ENCODE measurements around the gene GPC6. TPM values are rescaled to one million over a fixed set of nuclear protein-coding genes. Genes with fewer than 3 reads are reported as not detected.

The GPC6 gene
- total RNA-seq, 3 donors from 2014 or later (not counting 1 experiment from before 2014, with no cell fraction given): not detected

DNA sequence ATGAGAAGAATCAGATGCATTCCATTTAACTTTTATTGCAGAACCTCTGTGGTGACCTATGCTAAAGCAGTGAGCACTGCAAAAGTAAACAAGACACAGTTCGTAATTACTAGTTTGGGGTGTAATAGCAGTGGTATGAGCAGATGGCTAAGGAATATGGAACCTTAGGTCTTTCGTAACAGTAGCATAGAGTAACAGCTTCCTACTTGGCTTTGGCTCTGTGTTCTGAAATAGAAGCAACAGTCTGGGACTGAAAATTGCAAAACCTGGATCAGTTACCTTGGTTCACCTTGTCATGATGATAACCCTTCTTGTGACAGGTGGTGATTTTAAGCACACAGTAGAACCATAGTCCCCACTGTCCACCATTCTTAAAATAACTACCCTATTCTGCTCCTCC, 303.4 kb downstream of the GPC6 start:
- Mint-ChIP-seq H3K9me3 (peaks cover 0 to 9% of the 10 kb centered on the region in 2 donors), H3K4me1 (no peaks in the 10 kb centered on the region), H3K36me3 (no peaks in the 10 kb centered on the region), H3K4me3 (no peak overlapping the region), H3K27me3 (ENCODE audit: low read depth in 2 of 2) (no peaks in the 10 kb centered on the region), H3K27ac (no peak overlapping the region)
- no peak for DNase-seq
- Histone ChIP-seq H3K4me3 (ENCODE audit: low read length) (no peak overlapping the region), H3K27me3 (ENCODE audit: control insufficient read depth, insufficient read depth, low read length) (no peaks in the 10 kb centered on the region), H3K9me3 (ENCODE audit: control insufficient read depth, insufficient read depth, low read length) (no peaks in the 10 kb centered on the region), H3K27ac (ENCODE audit: low read length) (no peak overlapping the region), H3K4me1 (ENCODE audit: control insufficient read depth, insufficient read depth, low read length) (no peaks in the 10 kb centered on the region), H3K36me3 (ENCODE audit: control insufficient read depth, insufficient read depth, low read length) (no peaks in the 10 kb centered on the region)
- no peak for ATAC-seq
- TF ChIP-seq, protein P1, sequence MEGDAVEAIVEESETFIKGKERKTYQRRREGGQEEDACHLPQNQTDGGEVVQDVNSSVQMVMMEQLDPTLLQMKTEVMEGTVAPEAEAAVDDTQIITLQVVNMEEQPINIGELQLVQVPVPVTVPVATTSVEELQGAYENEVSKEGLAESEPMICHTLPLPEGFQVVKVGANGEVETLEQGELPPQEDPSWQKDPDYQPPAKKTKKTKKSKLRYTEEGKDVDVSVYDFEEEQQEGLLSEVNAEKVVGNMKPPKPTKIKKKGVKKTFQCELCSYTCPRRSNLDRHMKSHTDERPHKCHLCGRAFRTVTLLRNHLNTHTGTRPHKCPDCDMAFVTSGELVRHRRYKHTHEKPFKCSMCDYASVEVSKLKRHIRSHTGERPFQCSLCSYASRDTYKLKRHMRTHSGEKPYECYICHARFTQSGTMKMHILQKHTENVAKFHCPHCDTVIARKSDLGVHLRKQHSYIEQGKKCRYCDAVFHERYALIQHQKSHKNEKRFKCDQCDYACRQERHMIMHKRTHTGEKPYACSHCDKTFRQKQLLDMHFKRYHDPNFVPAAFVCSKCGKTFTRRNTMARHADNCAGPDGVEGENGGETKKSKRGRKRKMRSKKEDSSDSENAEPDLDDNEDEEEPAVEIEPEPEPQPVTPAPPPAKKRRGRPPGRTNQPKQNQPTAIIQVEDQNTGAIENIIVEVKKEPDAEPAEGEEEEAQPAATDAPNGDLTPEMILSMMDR (IDR thresholded peaks at IDR 0.05): no peak
- WGBS (ENCODE audit: insufficient coverage): 85% methylated on average over 2 of the region's 2 CpGs
- intact Hi-C loops (cut with micrococcal nuclease): no loop called here

DNA sequence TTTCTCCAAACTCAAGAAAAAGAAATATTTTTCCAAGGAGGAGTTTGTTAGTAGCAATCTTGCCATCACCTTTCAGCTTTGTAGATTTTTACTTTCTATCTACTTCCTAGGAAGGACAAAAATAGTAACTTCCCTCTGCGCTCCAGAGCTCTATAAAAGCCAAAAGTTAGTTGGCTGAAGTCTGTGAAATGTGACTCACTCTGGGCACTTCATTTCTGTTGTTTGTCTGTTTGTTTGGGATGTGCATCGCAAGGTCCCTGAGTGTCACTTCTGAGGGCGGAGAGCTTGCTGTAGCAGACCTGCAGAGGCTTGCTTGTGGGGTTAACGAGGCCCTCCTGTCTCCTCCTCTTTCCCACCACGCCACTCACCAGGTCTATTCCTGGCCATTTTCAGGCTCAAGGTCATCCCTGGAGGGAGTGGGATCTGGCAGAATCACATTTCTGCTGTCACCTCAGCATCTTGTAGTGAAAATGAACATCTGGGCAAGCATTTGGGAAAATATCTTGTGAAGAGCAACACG, 307.6 kb downstream of the GPC6 start:
- Mint-ChIP-seq H3K4me1 (no peaks in the 10 kb centered on the region), H3K27me3 (ENCODE audit: low read depth in 2 of 2) (no peaks in the 10 kb centered on the region), H3K27ac (no peak overlapping the region), H3K9me3 (peaks cover 4 to 10% of the 10 kb centered on the region in 2 donors), H3K4me3 (no peak overlapping the region), H3K36me3 (no peaks in the 10 kb centered on the region)
- 85% methylated on average over 6 of the region's 6 CpGs for WGBS (ENCODE audit: insufficient coverage)
- Histone ChIP-seq H3K36me3 (ENCODE audit: control insufficient read depth, insufficient read depth, low read length) (no peaks in the 10 kb centered on the region), H3K27ac (ENCODE audit: low read length) (no peak overlapping the region), H3K4me3 (ENCODE audit: low read length) (no peak overlapping the region), H3K27me3 (ENCODE audit: control insufficient read depth, insufficient read depth, low read length) (no peaks in the 10 kb centered on the region), H3K9me3 (ENCODE audit: control insufficient read depth, insufficient read depth, low read length) (no peaks in the 10 kb centered on the region), H3K4me1 (ENCODE audit: control insufficient read depth, insufficient read depth, low read length) (no peaks in the 10 kb centered on the region)
- ATAC-seq (no peak), DNase-seq (no peak)
- intact Hi-C loops (cut with micrococcal nuclease): no loop called here
- TF ChIP-seq, protein P1 (IDR thresholded peaks at IDR 0.05): no peak

DNA sequence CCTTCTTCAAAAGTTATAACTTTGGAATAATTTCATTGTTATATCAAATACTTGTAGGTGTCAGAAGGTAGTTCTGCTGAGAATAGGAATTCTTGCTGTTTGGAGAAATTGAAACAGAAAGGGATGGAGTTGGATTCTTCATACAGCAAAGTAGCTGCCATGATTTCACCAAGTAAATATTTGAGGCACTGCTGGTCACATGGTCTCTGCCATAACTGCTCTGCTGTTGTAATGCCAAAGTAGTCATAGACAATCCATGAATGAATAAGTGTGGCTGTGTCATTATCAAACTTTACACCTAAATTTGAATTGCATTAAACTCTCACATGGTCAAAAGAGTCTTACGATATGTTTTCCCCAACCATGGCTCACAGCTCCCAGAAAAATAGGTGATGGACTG, 308.6 kb downstream of the GPC6 start:
- H3K4me1 ChIP-seq (ENCODE audit: control insufficient read depth, insufficient read depth, low read length): no peaks in the 10 kb centered on the region
- no peaks in the 10 kb centered on the region for H3K27me3 Mint-ChIP-seq (ENCODE audit: low read depth in 2 of 2)
- no peak overlapping the region for H3K27ac ChIP-seq (ENCODE audit: low read length)
- no peaks in the 10 kb centered on the region for H3K36me3 ChIP-seq (ENCODE audit: control insufficient read depth, insufficient read depth, low read length)
- no peak overlapping the region for H3K4me3 Mint-ChIP-seq
- no peak overlapping the region for H3K4me3 ChIP-seq (ENCODE audit: low read length)
- peaks cover 5 to 10% of the 10 kb centered on the region in 2 donors for H3K9me3 Mint-ChIP-seq
- no peaks in the 10 kb centered on the region for H3K36me3 Mint-ChIP-seq
- no peaks in the 10 kb centered on the region for H3K4me1 Mint-ChIP-seq
- 100% methylated on average over 1 of the region's 1 CpG for WGBS (ENCODE audit: insufficient coverage)
- TF ChIP-seq, protein P1 (IDR thresholded peaks at IDR 0.05): no peak
- no peaks in the 10 kb centered on the region for H3K27me3 ChIP-seq (ENCODE audit: control insufficient read depth, insufficient read depth, low read length)
- no peak for ATAC-seq
- no peak for DNase-seq
- H3K9me3 ChIP-seq (ENCODE audit: control insufficient read depth, insufficient read depth, low read length): no peaks in the 10 kb centered on the region
- H3K27ac Mint-ChIP-seq: no peak overlapping the region
- intact Hi-C loops (cut with micrococcal nuclease): no loop called here

DNA sequence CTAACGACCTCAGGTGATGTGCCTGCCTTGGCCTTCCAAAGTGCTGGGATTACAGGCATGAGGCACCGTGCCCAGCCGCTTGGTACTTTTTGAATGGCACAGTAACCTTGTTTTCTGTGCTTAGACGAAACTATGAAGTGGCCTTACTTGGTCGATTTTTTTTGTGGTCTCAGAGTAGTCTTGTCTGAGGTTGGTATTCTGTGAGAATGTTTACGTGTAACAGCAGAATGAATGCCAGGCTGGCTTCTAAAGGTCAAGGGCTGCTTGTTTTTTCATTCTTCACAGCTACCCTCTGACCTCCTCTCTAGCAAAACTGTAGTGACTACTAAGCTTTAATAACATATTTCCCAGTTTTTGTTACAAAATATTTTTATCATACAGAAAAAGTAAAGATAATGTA, 313.3 kb downstream of the GPC6 start:
- TF ChIP-seq, protein P1 (IDR thresholded peaks at IDR 0.05): no peak
- Histone ChIP-seq H3K27me3 (ENCODE audit: control insufficient read depth, insufficient read depth, low read length) (no peaks in the 10 kb centered on the region), H3K36me3 (ENCODE audit: control insufficient read depth, insufficient read depth, low read length) (no peaks in the 10 kb centered on the region), H3K4me3 (ENCODE audit: low read length) (no peak overlapping the region), H3K9me3 (ENCODE audit: control insufficient read depth, insufficient read depth, low read length) (no peaks in the 10 kb centered on the region), H3K4me1 (ENCODE audit: control insufficient read depth, insufficient read depth, low read length) (no peaks in the 10 kb centered on the region), H3K27ac (ENCODE audit: low read length) (no peak overlapping the region)
- intact Hi-C loops (cut with micrococcal nuclease): no loop called here
- 88% methylated on average over 6 of the region's 6 CpGs for WGBS (ENCODE audit: insufficient coverage)
- no peak for DNase-seq
- H3K27me3 Mint-ChIP-seq (ENCODE audit: low read depth in 2 of 2): no peaks in the 10 kb centered on the region
- no peaks in the 10 kb centered on the region for H3K4me1 Mint-ChIP-seq
- peaks cover 5 to 8% of the 10 kb centered on the region in 2 donors for H3K9me3 Mint-ChIP-seq
- ATAC-seq: no peak
- H3K4me3 Mint-ChIP-seq: no peak overlapping the region
- no peak overlapping the region for H3K27ac Mint-ChIP-seq
- H3K36me3 Mint-ChIP-seq: no peaks in the 10 kb centered on the region

Measured in natural killer cell (primary cell).